OCI-LY3 (cell line): ENCODE measurements around the gene IPMK.

Experiments
- H2AFZ ChIP-seq: fragments of 200-600, 300-600 bp; shearing (Covaris generic); 2 replicates; pipeline ENCODE4 v1.6.0; 2014; ENCODE audit warnings: antibody characterized with exemption, low read depth, low read length
- H3K27ac ChIP-seq: fragments of 200-600, 300-600 bp; sonication (generic); 2 replicates; pipeline ENCODE4 v1.5.1; 2014; ENCODE audit warnings: mild to moderate bottlenecking, low read length, moderate library complexity, mixed read lengths
- H3K27me3 ChIP-seq: fragments of 200-600, 300-600 bp; sonication (generic); 2 replicates; pipeline ENCODE4 v1.6.1; 2014; ENCODE audit warnings: low read depth, low read length, mixed read lengths
- H3K36me3 ChIP-seq: fragments of 200-600, 300-600 bp; sonication (generic); replicated peaks from 2 replicates; pipeline ENCODE3; 2014; ENCODE audit warnings: low read depth, low read length, mixed read lengths
- H3K4me1 ChIP-seq: fragments of 300-600, 200-600 bp; sonication (generic); 2 replicates; pipeline ENCODE4 v1.6.1; 2014; ENCODE audit warnings: low read length, mixed read lengths
- H3K4me2 ChIP-seq: fragments of 200-600, 300-600 bp; sonication (generic); 2 replicates; pipeline ENCODE4 v1.6.1; 2014; ENCODE audit warnings: low read length, mixed read lengths
- H3K4me3 ChIP-seq: fragments of 300-600, 200-600 bp; sonication (generic); 2 replicates; pipeline ENCODE4 v1.5.1; 2014; ENCODE audit warnings: antibody characterized with exemption, mild to moderate bottlenecking, low read length, moderate library complexity
- H3K79me2 ChIP-seq: fragments of 300-600, 200-600 bp; shearing (Covaris generic); 2 replicates; pipeline ENCODE4 v1.6.1; 2014; ENCODE audit warnings: mild to moderate bottlenecking, low read length, mixed read lengths
- H3K9ac ChIP-seq: fragments of 300-600, 200-600 bp; shearing (Covaris generic); 2 replicates; pipeline ENCODE4 v1.6.0; 2014; ENCODE audit warnings: mild to moderate bottlenecking, low read length, moderate library complexity
- H3K9me3 ChIP-seq: fragments of 200-600, 300-600 bp; shearing (Covaris generic); 2 replicates; pipeline ENCODE4 v1.6.1; 2014; ENCODE audit warnings: low read length, mixed read lengths; ENCODE audit not compliant: insufficient read depth
- H4K20me1 ChIP-seq: fragments of 200-600, 300-600 bp; sonication (generic); 2 replicates; pipeline ENCODE4 v1.6.1; 2016; ENCODE audit warnings: low read length, mixed read lengths; ENCODE audit not compliant: insufficient read depth
- EZH2phosphoT487 ChIP-seq: fragments of 200-600 bp; shearing (Covaris generic); IDR thresholded peaks from 2 replicates; pipeline ENCODE4 v1.6.1; 2018; ENCODE audit warnings: antibody characterized with exemption, mixed run types, low read depth
- TF ChIP-seq, protein P1 (sequence below): fragments of 200-600, 300-600 bp; sonication (generic); IDR thresholded peaks from 2 replicates; pipeline ENCODE4 v1.5.1; 2014; ENCODE audit warnings: antibody characterized with exemption, low read length, low read depth

Gene IPMK

DNA sequence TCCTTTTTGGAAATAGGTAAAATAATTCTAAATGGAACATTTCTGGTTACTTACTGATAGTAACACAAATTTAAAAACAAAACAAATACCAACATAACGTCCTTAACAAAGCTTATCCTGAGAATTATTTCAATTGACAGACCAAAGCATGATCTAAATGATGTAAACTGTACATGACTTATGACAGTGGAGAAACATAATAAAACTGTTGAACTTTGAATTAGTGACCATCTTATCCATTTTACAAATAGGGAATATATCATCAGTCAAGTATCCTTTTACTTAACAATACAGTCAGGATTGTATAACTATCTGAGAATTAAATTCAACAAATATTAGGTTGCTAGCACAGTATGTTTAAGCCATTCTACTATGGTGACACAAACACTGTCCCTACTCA lies 2.4 kb downstream of the IPMK start:
- peak overlapping the region; percentile 82 for H3K4me2 ChIP-seq
- TF ChIP-seq, protein P1, sequence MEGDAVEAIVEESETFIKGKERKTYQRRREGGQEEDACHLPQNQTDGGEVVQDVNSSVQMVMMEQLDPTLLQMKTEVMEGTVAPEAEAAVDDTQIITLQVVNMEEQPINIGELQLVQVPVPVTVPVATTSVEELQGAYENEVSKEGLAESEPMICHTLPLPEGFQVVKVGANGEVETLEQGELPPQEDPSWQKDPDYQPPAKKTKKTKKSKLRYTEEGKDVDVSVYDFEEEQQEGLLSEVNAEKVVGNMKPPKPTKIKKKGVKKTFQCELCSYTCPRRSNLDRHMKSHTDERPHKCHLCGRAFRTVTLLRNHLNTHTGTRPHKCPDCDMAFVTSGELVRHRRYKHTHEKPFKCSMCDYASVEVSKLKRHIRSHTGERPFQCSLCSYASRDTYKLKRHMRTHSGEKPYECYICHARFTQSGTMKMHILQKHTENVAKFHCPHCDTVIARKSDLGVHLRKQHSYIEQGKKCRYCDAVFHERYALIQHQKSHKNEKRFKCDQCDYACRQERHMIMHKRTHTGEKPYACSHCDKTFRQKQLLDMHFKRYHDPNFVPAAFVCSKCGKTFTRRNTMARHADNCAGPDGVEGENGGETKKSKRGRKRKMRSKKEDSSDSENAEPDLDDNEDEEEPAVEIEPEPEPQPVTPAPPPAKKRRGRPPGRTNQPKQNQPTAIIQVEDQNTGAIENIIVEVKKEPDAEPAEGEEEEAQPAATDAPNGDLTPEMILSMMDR: no peak
- no peak for TF ChIP-seq EZH2phosphoT487
- peaks cover 17% of the 10 kb centered on the region for H3K4me1 ChIP-seq
- H3K27me3 ChIP-seq: no peaks in the 10 kb centered on the region
- no peaks in the 10 kb centered on the region for H3K9me3 ChIP-seq
- no peaks in the 10 kb centered on the region for H3K36me3 ChIP-seq
- H3K79me2 ChIP-seq: peaks cover 80% of the 10 kb centered on the region
- H3K4me3 ChIP-seq: peak overlapping the region; percentile 96
- no peak overlapping the region for H3K27ac ChIP-seq
- H3K9ac ChIP-seq: peak overlapping the region; percentile 73
- H2AFZ ChIP-seq: no peak overlapping the region
- H4K20me1 ChIP-seq: peaks cover 14% of the 10 kb centered on the region

- H3K36me3 ChIP-seq: no peaks in the 10 kb centered on the region
- no peak overlapping the region for H2AFZ ChIP-seq
- peak overlapping the region; percentile 82 for H3K4me2 ChIP-seq
- no peaks in the 10 kb centered on the region for H3K27me3 ChIP-seq
- peaks cover 14% of the 10 kb centered on the region for H4K20me1 ChIP-seq
- no peaks in the 10 kb centered on the region for H3K9me3 ChIP-seq
- peaks cover 80% of the 10 kb centered on the region for H3K79me2 ChIP-seq
- H3K4me3 ChIP-seq: peak overlapping the region; percentile 96
- TF ChIP-seq, protein P1: no peak
- no peak for TF ChIP-seq EZH2phosphoT487
- H3K4me1 ChIP-seq: peaks cover 17% of the 10 kb centered on the region
- no peak overlapping the region for H3K27ac ChIP-seq
- H3K9ac ChIP-seq: 0 out of 2 replicates have a peak overlapping the region, but pooled peaks have one; percentile 73
Observed at GRCh38 chr10:58264780-58265179, 2.9 kb downstream of the IPMK start.

DNA sequence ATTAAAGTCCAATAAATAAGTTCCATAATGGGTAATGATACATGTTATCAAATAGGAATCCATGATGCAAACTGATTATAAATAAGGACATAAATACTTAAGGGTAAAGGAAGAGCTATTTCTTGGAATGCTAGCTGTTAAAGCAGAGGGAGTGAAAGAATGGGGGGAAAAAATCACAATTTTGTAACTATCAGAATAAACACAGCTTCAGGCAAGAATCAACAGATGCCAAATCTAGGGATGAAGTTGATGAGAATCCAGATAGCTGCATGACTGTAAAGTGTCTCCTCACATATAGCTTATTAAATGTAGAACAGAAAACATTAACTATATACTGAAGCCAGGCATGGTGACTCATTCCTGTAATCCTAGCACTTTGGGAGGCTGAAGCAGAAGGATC lies 4.9 kb downstream of the IPMK start:
- Histone ChIP-seq H4K20me1 (peaks cover 20% of the 10 kb centered on the region), H3K79me2 (peaks cover 83% of the 10 kb centered on the region), H3K4me3 (no peak overlapping the region), H3K4me1 (peaks cover 17% of the 10 kb centered on the region), H3K9me3 (no peaks in the 10 kb centered on the region), H3K27ac (no peak overlapping the region), H3K4me2 (no peak overlapping the region), H3K9ac (no peak overlapping the region), H2AFZ (no peak overlapping the region), H3K36me3 (no peaks in the 10 kb centered on the region), H3K27me3 (no peaks in the 10 kb centered on the region)
- TF ChIP-seq EZH2phosphoT487: no peak
- TF ChIP-seq, protein P1: no peak

GRCh38 chr10:58260334-58260733 lies 7.4 kb downstream of the IPMK start:
- peaks cover 62% of the 10 kb centered on the region for H3K79me2 ChIP-seq
- H3K36me3 ChIP-seq: no peaks in the 10 kb centered on the region
- no peak overlapping the region for H3K9ac ChIP-seq
- H3K27me3 ChIP-seq: no peaks in the 10 kb centered on the region
- no peak overlapping the region for H3K27ac ChIP-seq
- H4K20me1 ChIP-seq: peaks cover 20% of the 10 kb centered on the region
- no peaks in the 10 kb centered on the region for H3K9me3 ChIP-seq
- H3K4me3 ChIP-seq: no peak overlapping the region
- H3K4me2 ChIP-seq: no peak overlapping the region
- peaks cover 14% of the 10 kb centered on the region for H3K4me1 ChIP-seq
- no peak for TF ChIP-seq EZH2phosphoT487
- no peak overlapping the region for H2AFZ ChIP-seq
